Fibroblast of upper back skin (primary cell): Measurements from ENCODE around the gene PMP22.
"Not testable (repeated sequence)": the region's sequence is repeated elsewhere in the genome, so short reads cannot be mapped to it uniquely, and the experiment has no call there.

Experiments used
- DNase-seq: peaks from one replicate; pipeline ENCODE4 v3.0.0-alpha.2; 2013

PMP22 gene

DNA sequence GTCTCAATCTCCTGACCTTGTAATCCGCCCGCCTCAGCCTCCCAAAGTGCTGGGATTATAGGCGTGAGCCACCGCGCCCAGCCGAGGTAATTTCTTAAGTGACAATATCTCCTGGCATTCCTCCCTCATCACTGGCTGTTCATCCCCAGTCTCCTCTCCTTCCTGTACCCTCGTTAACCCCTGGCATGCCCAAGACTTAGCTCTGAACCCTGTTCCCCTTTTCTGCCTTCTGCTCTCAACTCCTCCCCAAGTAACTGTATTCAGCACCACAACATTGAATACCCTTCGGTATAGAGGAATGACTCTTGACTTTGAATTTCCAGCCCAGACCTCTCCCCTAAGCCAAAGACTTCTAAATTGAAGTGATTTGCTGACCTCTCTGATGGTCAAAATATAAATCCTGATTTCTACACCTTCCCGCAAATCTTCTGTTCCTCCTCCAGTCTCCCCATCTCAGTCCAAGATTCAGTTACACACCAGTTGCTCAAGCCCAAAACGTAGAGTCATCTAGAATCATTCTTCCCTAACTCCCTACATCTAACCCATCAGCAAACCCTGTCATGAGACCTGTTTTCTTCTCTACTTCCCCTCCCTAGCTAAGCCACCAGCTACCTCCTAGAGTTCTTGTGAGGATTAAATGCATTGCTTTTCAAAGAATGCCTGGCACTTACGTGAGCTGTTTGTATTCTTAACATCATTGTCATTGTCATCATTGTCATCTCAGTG is 14.8 kb downstream of the PMP22 start:
- no peak for DNase-seq

GRCh38 chr17:15249487-15249886 is 15.6 kb downstream of the PMP22 start:
- no peak for DNase-seq

GRCh38 chr17:15247891-15248529 is 17.1 kb downstream of the PMP22 start:
- no peak for DNase-seq

GRCh38 chr17:15245054-15245453 is 20.1 kb downstream of the PMP22 start:
- DNase-seq: no peak

- DNase-seq: no peak
Measured at GRCh38 chr17:15240644-15241043, 24.5 kb downstream of the PMP22 start.

GRCh38 chr17:15239491-15239890 is 25.6 kb downstream of the PMP22 start:
- no peak for DNase-seq

GRCh38 chr17:15238676-15239422 is 26.3 kb downstream of the PMP22 start:
- DNase-seq: no peak

DNA sequence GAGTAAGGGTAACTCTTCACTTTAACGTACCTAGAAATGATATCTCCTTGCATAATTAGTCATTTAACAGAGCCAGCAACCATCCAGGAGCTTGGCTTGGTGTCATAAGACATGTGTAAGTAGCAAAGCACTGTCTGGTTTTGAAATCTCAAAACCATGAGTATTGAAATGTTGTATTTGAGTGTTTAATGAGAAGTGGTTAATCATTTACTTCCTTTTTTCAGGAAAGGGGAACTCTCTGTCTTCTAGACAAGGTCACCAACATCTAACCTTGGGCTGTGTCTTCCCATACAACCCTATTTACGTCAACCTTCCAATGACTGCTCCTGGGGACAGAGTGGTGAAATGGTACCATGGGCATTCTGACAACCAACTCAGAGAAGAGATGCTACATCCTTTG is 27.1 kb downstream of the PMP22 start:
- no peak for DNase-seq

DNA sequence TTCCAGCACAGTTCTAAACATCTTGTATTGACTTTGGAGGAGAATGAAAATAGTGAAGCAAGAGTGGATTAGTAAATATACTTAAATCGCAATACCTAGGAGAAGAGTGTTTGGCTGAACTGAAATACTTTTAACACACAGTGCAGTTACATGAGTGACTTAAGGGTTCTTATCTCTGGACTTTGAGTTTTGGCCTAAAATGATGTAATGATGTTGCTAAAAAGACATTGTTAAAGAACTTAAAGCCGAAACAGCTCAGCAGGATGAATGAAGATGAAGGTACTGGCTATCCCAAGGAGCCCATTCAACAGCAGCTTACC is 28.1 kb downstream of the PMP22 start:
- DNase-seq: no peak

- DNase-seq: no peak
Measured at GRCh38 chr17:15236281-15237105, 28.6 kb downstream of the PMP22 start.

- DNase-seq: no peak
Measured at GRCh38 chr17:15233971-15234370, 31.2 kb downstream of the PMP22 start.

DNA sequence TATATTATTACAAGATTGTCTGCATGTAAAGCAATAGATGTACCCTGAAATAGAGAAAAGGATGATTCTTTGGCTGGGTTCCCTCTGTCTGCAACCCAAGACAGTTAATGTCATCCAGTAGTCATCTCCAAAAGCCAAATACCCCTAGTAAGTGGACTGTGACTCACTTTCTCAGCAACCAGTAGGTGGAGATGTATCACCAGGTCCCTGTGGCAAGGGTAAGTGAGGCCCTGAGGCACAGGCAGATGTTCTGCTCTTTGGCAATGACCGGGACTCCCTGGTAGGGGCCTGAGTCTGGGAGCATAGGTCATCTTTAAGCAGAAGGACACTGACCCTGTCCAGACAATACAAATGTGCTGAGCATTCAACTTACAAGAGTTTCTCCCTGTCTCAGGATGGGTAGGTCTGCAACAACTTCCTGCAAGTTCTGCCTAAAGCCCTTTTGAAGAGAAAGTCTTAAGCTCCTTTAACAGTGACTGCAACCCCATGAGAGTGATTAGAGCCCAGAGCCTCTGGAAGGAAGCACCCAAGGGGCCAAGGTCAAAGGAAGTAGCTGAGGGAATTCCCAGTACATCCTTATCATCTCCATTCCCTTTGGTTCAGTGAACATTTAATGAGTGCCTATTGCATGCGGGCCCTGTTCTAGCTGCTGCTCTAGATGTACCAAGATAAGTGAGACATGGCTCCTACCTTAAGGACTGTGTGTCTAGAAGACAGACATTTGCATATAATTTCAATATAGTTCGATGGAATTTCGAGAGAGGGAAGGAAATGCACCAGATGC is 31.9 kb downstream of the PMP22 start:
- DNase-seq: peak; percentile 50

GRCh38 chr17:15232517-15232915 is 32.6 kb downstream of the PMP22 start:
- DNase-seq: no peak

DNA sequence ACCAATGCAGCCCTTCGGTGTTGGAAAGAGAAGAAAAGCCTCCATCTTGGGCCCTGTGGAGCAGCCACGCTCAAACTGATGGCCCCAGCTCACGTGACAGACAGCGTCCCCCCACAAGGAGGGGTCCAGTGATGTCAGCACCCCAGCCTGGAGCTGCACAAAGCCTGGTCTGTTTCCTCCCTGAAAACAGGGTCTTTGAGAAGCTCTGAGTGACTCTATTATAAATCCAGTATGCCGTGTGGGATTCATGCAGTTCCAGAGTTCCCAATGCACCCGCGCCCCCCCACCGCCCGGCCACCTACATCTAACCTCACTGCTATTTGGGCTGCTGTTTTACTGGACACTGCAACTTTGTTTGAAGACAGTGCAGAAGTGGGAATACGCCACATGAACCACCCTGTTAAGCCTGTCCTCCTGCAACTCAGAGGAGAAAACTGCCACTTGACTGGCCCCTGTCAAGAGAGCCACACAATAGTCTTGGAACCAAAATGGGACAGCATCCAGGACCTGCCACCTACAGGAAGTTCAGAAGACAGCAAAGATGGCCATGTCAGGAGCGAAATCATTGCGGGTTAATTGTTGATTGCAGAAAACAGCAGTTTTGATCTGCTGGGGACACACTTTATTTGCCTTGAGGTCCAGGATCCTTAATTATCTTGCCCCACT is 33.1 kb downstream of the PMP22 start:
- DNase-seq: no peak

GRCh38 chr17:15230866-15231265 is 34.3 kb downstream of the PMP22 start:
- DNase-seq: no peak

GRCh38 chr17:15221827-15222226 is 43.3 kb downstream of the PMP22 start:
- DNase-seq: not testable (repeated sequence)

DNA sequence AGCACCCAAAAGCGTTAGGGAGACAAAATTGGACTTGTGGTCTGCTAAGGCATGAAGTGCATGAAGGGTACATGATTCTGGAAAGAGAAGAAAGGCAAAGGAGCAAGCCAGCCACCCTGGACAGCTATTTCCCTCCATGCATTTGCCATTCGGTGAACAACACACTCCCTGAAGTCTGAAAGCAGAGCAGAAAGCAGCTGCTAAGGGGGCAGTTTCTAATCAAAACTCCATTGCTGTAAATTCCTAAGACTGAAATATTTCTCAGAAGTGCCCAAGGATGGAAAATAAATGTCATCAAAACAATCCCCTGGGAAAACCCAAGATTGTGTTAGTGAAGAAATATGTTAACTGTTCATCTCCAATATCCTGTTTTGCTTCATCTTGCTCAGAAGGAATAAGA is 44.3 kb downstream of the PMP22 start:
- DNase-seq: peak; percentile 80

DNA sequence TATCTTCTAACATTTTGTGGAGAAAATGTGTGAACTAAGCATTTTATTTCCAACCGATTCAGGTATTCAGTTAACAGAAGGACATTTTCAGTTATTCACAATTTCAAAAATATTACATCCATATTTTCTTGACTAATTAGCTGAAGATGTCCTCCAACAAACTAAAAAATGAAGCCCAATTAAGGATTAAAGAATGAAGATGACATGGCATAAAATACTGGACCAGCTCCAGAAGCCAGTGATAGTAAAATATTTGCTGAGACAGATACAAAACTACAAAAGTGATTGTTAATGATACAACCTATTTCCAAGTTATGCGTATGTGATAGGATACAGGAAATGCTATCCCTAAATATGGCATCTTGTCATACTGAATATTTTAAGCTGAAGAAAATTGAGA is 48.6 kb downstream of the PMP22 start:
- DNase-seq: no peak

GRCh38 chr17:15213381-15214087 is 51.6 kb downstream of the PMP22 start:
- DNase-seq: peak; percentile 39

- DNase-seq: no peak
Measured at GRCh38 chr17:15210247-15210646, 54.9 kb downstream of the PMP22 start.

- not testable (repeated sequence) for DNase-seq
Measured at GRCh38 chr17:15203062-15203461, 62.1 kb downstream of the PMP22 start.
